ACC112 (cell line): ENCODE results near the gene GDF7.

Experiments
- H2AFZ ChIP-seq: fragments of 200-600 bp; sonication (generic); one replicate; pipeline ENCODE4 v1.6.0; 2017; ENCODE audit warnings: antibody characterized with exemption, low read length; ENCODE audit not compliant: unreplicated experiment
- H3K27ac ChIP-seq: fragments of 200-600 bp; sonication (generic); 2 replicates; pipeline ENCODE4 v1.5.1; 2014; ENCODE audit warnings: low read depth, mild to moderate bottlenecking, antibody characterized with exemption, low read length, moderate library complexity
- H3K27me3 ChIP-seq: fragments of 200-600 bp; sonication (generic); 2 replicates; pipeline ENCODE4 v1.6.1; 2014; ENCODE audit warnings: mild to moderate bottlenecking, antibody characterized with exemption, low read length, moderate library complexity, mixed read lengths; ENCODE audit not compliant: insufficient read depth
- H3K36me3 ChIP-seq: fragments of 200-600 bp; sonication (generic); 2 replicates; pipeline ENCODE4 v1.6.1; 2016; ENCODE audit warnings: mild to moderate bottlenecking, antibody characterized with exemption, low read length, moderate library complexity, mixed read lengths; ENCODE audit not compliant: insufficient read depth
- H3K4me1 ChIP-seq: fragments of 200-600 bp; sonication (generic); one replicate; pipeline ENCODE4 v1.6.1; 2016; ENCODE audit warnings: low read length, mixed read lengths; ENCODE audit not compliant: insufficient read depth, unreplicated experiment, control insufficient read depth
- H3K4me3 ChIP-seq: fragments of 200-600 bp; sonication (generic); 2 replicates; pipeline ENCODE4 v1.5.1; 2014; ENCODE audit warnings: mild to moderate bottlenecking, low read depth, low read length
- H3K79me2 ChIP-seq: fragments of 200-600 bp; sonication (generic); one replicate; pipeline ENCODE4 v1.6.0; 2016; ENCODE audit warnings: low read length; ENCODE audit not compliant: control insufficient read depth, unreplicated experiment, insufficient read depth

The GDF7 gene

GRCh38 chr2:20669562-20670314, 2.8 kb downstream of the GDF7 start:
- H3K4me1 ChIP-seq = peaks cover 7% of the 10 kb centered on the region
- H3K79me2 ChIP-seq = no peaks in the 10 kb centered on the region
- no peaks in the 10 kb centered on the region for H3K36me3 ChIP-seq
- H3K4me3 ChIP-seq = no peak overlapping the region
- peaks cover 39% of the 10 kb centered on the region for H3K27me3 ChIP-seq
- no peak overlapping the region for H2AFZ ChIP-seq
- no peak overlapping the region for H3K27ac ChIP-seq

- Histone ChIP-seq H3K79me2 (no peaks in the 10 kb centered on the region), H3K4me3 (no peak overlapping the region), H3K27ac (no peak overlapping the region), H3K4me1 (peaks cover 14% of the 10 kb centered on the region), H3K36me3 (no peaks in the 10 kb centered on the region), H2AFZ (no peak overlapping the region), H3K27me3 (peaks cover 32% of the 10 kb centered on the region)
Observed at GRCh38 chr2:20670315-20671035, 3.5 kb downstream of the GDF7 start.

GRCh38 chr2:20671036-20671735, 4.2 kb downstream of the GDF7 start:
- H3K27ac ChIP-seq = no peak overlapping the region
- H3K4me1 ChIP-seq = peaks cover 17% of the 10 kb centered on the region
- H3K27me3 ChIP-seq = peaks cover 25% of the 10 kb centered on the region
- H3K36me3 ChIP-seq = no peaks in the 10 kb centered on the region
- no peaks in the 10 kb centered on the region for H3K79me2 ChIP-seq
- no peak overlapping the region for H3K4me3 ChIP-seq
- no peak overlapping the region for H2AFZ ChIP-seq

GRCh38 chr2:20671736-20672080, 4.8 kb downstream of the GDF7 start:
- Histone ChIP-seq H2AFZ (no peak overlapping the region), H3K27ac (no peak overlapping the region), H3K4me1 (peaks cover 17% of the 10 kb centered on the region), H3K79me2 (no peaks in the 10 kb centered on the region), H3K27me3 (peaks cover 19% of the 10 kb centered on the region), H3K36me3 (no peaks in the 10 kb centered on the region), H3K4me3 (no peak overlapping the region)

DNA sequence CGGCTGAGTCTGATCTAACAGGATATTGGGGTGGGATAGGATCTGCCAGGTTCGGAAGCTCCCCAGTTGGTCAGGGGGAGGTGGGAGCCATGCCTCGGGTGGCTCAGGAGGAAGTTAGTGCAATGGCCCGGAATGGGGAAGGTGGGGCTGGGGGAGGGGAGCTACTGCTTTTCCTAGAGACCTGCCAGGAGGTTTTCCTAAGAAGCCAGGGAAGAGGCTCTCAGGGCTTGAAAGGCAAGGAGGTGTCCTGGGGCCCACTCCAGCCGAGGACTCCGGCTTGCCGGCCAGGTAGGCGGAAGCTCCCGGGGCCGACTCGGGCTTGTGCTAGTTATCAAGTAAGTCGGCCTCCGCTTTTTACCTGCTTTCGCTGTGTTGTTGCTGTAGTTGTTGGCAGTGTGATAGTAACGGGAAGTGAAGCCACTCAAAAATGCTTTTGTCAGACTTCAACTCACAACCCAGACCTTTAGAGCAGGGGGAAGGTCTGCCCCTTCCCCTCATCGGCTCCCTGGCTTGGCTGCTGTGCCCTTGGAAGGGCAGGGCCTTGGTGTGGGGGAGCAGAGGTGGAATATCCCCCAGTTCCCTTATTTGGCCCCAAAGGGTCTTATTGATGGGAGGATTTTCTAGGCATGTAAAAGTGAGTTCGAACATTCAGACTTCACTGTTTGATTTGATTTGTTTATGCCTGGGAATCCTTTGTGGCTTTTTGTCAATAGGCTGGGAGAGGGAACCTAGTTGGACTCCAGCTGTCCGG, 5.4 kb downstream of the GDF7 start:
- H3K79me2 ChIP-seq = no peaks in the 10 kb centered on the region
- H3K4me3 ChIP-seq = no peak overlapping the region
- no peak overlapping the region for H3K27ac ChIP-seq
- H3K27me3 ChIP-seq = peaks cover 17% of the 10 kb centered on the region
- no peak overlapping the region for H2AFZ ChIP-seq
- H3K4me1 ChIP-seq = peaks cover 17% of the 10 kb centered on the region
- no peaks in the 10 kb centered on the region for H3K36me3 ChIP-seq

- peaks cover 4% of the 10 kb centered on the region; the same call in 1 of the 2 replicates for H3K27me3 ChIP-seq
- no peak overlapping the region for H2AFZ ChIP-seq
- peaks cover 17% of the 10 kb centered on the region for H3K4me1 ChIP-seq
- H3K4me3 ChIP-seq = no peak overlapping the region
- H3K79me2 ChIP-seq = no peaks in the 10 kb centered on the region
- no peak overlapping the region for H3K27ac ChIP-seq
- H3K36me3 ChIP-seq = no peaks in the 10 kb centered on the region
Observed at GRCh38 chr2:20673686-20674308, 6.9 kb downstream of the GDF7 start.

DNA sequence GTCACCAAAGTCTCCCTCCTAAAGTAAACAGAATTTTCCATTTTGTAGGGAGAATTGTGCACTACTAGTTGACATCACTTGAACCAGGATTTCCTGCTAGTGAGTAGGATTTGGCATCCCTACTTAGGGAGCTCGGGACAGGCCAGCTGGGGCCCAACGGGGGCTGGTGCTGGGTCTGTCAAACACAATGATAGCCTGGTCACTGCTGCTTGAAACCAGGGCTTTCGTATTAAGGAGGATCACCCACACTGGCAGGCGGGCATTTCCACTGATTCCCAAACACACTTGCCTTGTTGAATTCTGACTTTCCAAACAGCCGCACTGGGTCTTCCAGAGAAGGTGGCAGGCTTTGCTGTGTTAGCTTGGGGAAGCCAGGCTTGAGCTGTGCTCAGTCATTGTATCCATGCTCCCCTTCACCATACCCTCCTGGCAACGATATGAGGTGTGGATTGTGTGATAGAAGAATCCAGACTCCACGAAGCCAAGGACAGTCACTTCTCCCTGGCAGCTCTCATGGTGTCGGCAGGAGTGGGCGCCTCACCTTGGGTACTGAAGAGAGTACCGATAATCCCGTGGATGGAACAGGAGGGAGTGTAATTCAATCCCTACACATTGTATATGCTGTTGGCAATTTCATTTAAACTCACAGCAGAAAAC, 7.5 kb downstream of the GDF7 start:
- Histone ChIP-seq H3K27me3 (peaks cover 4% of the 10 kb centered on the region; the same call in 1 of the 2 replicates), H3K4me1 (peaks cover 17% of the 10 kb centered on the region), H2AFZ (no peak overlapping the region), H3K4me3 (no peak overlapping the region), H3K27ac (no peak overlapping the region), H3K36me3 (no peaks in the 10 kb centered on the region), H3K79me2 (no peaks in the 10 kb centered on the region)

GRCh38 chr2:20674974-20675679, 8.2 kb downstream of the GDF7 start:
- Histone ChIP-seq H2AFZ (no peak overlapping the region), H3K27me3 (peaks cover 4% of the 10 kb centered on the region; the same call in 1 of the 2 replicates), H3K36me3 (no peaks in the 10 kb centered on the region), H3K27ac (no peak overlapping the region), H3K79me2 (no peaks in the 10 kb centered on the region), H3K4me1 (peaks cover 17% of the 10 kb centered on the region), H3K4me3 (no peak overlapping the region)

- Histone ChIP-seq H2AFZ (no peak overlapping the region), H3K4me3 (no peak overlapping the region), H3K4me1 (peaks cover 17% of the 10 kb centered on the region), H3K36me3 (no peaks in the 10 kb centered on the region), H3K27ac (no peak overlapping the region), H3K79me2 (no peaks in the 10 kb centered on the region), H3K27me3 (peaks cover 4% of the 10 kb centered on the region; the same call in 1 of the 2 replicates)
Observed at GRCh38 chr2:20675701-20676352, 8.9 kb downstream of the GDF7 start.
